Caco-2 (cell line): ENCODE data around the gene PGM2L1. TPM values are rescaled to one million over a fixed set of nuclear protein-coding genes. Genes with fewer than 3 reads are reported as not detected.

Source experiments
- BruUV-seq: library from RNA; stranded (reverse); fragments of 400-500 nt; replicated peaks from 2 replicates; lab custom pipeline; 2021; lab: Mats Ljungman, UMichigan
- CTCF ChIA-PET: fragments of 300-600 bp; sonication (Branson Sonifier 250); formaldehyde crosslinking; loops from one replicate; lab custom pipeline; 2022; ENCODE audit warnings: antibody characterized with exemption; lab: Charles Lee
- POLR2A ChIA-PET: fragments of 300-600 bp; sonication (Branson Sonifier 250); formaldehyde crosslinking; loops from one replicate; lab custom pipeline; 2022; ENCODE audit warnings: antibody characterized with exemption; lab: Charles Lee
- DNase-seq, 2 experiments: peaks; one replicate each; pipeline versions ENCODE4 v3.0.0 to v3.0.0-alpha.2; 2020 to 2022
- H3K27me3 ChIP-seq: replicated peaks from 2 replicates; pipeline ENCODE4 v1.6.0; 2011; ENCODE audit warnings: low read length; ENCODE audit not compliant: control insufficient read depth, insufficient read depth
- H3K36me3 ChIP-seq: 2 replicates; pipeline ENCODE4 v1.5.1; 2011; ENCODE audit warnings: low read length; ENCODE audit not compliant: control insufficient read depth, insufficient read depth
- H3K4me1 ChIP-seq: fragments of 250-450 bp; sonication (Bioruptor Pico); 2 replicates; pipeline ENCODE4 v1.5.1; 2020; ENCODE audit warnings: mild to moderate bottlenecking
- H3K4me3 ChIP-seq: 2 replicates; pipeline ENCODE4 v1.5.1; 2011; ENCODE audit warnings: low read depth, mild to moderate bottlenecking, control low read depth, low read length
- H3K9me3 ChIP-seq: fragments of 250-450 bp; sonication (Bioruptor Pico); 2 replicates; pipeline ENCODE4 v1.5.1; 2020; ENCODE audit warnings: mild to moderate bottlenecking, moderate library complexity
- H3K27ac Mint-ChIP-seq: one replicate; pipeline ENCODE4 v1.8.0; 2022; ENCODE audit warnings: mixed read lengths; ENCODE audit not compliant: unreplicated experiment
- H3K27me3 Mint-ChIP-seq: one replicate; pipeline ENCODE4 v1.8.0; 2022; ENCODE audit warnings: mixed read lengths; ENCODE audit not compliant: insufficient read depth, unreplicated experiment
- H3K36me3 Mint-ChIP-seq: one replicate; pipeline ENCODE4 v1.8.0; 2022; ENCODE audit warnings: mild to moderate bottlenecking, mixed read lengths; ENCODE audit not compliant: insufficient read depth, unreplicated experiment
- H3K4me1 Mint-ChIP-seq: one replicate; pipeline ENCODE4 v1.8.0; 2022; ENCODE audit warnings: low read depth, mixed read lengths; ENCODE audit not compliant: unreplicated experiment
- H3K4me3 Mint-ChIP-seq: one replicate; pipeline ENCODE4 v1.8.0; 2022; ENCODE audit warnings: mild to moderate bottlenecking, moderate library complexity, mixed read lengths; ENCODE audit not compliant: unreplicated experiment
- H3K9me3 Mint-ChIP-seq: one replicate; pipeline ENCODE4 v1.8.0; 2022; ENCODE audit warnings: mixed read lengths; ENCODE audit not compliant: unreplicated experiment
- CTCF ChIP-seq, 2 experiments: fragments of 200-600 bp in 1 of 2; IDR thresholded peaks; 1 replicate in 1 of 2; 2 replicates in 1 of 2; pipeline versions ENCODE4 v1.5.1 to v1.8.0; 2011 to 2022; ENCODE audit warnings: antibody characterized with exemption in 1 of 2, control low read depth in 1 of 2, inconsistent platforms in 1 of 2, low read depth in 1 of 2, low read length in 1 of 2, mild to moderate bottlenecking in 1 of 2, moderate library complexity in 1 of 2; ENCODE audit not compliant: insufficient read depth in 1 of 2, severe bottlenecking in 1 of 2, unreplicated experiment in 1 of 2
- intact Hi-C: fragments of 100-400 bp; cut with micrococcal nuclease; formaldehyde crosslinking; loops from one replicate; pipeline ENCODE4 v1.10.0; 2022; ENCODE audit not compliant: unreplicated experiment
- total RNA-seq: library from RNA; stranded (reverse); gene quantifications from 2 replicates; pipeline ENCODE4 v1.2.3, GENCODE V29; 2022

PGM2L1 gene
- total RNA-seq, 1 experiment from 2014 or later = 8.0 TPM

- Histone ChIP-seq H3K27me3 (no peaks in the 10 kb centered on the region), H3K9me3 (no peaks in the 10 kb centered on the region), H3K36me3 (no peaks in the 10 kb centered on the region), H3K4me3 (no peak overlapping the region), H3K4me1 (no peaks in the 10 kb centered on the region)
- no peaks in the 10 kb centered on the region for H3K4me1 Mint-ChIP-seq
- ChIA-PET POLR2A (no interaction called here), CTCF (no interaction called here)
- no peak overlapping the region for H3K27ac Mint-ChIP-seq
- H3K27me3 Mint-ChIP-seq = no peaks in the 10 kb centered on the region
- BruUV-seq = no TSS peak
- TF ChIP-seq CTCF (IDR thresholded peaks at IDR 0.05; ENCODE audit: insufficient read depth in 1 of 2, low read depth in 1 of 2, low read length in 1 of 2, severe bottlenecking in 1 of 2, unreplicated experiment in 1 of 2) = no peak
- H3K4me3 Mint-ChIP-seq = no peak overlapping the region
- DNase-seq = no peak
- no peaks in the 10 kb centered on the region for H3K36me3 Mint-ChIP-seq
- intact Hi-C loops = no loop called here
- no peaks in the 10 kb centered on the region for H3K9me3 Mint-ChIP-seq
Measured at GRCh38 chr11:74384641-74385040, 13.6 kb downstream of the PGM2L1 start.

GRCh38 chr11:74380746-74381439, 17.3 kb downstream of the PGM2L1 start:
- H3K27ac Mint-ChIP-seq = no peak overlapping the region
- intact Hi-C loops = no loop called here

GRCh38 chr11:74377689-74378088, 20.5 kb downstream of the PGM2L1 start:
- Mint-ChIP-seq H3K9me3 (no peaks in the 10 kb centered on the region), H3K4me1 (no peaks in the 10 kb centered on the region), H3K27ac (no peak overlapping the region), H3K27me3 (no peaks in the 10 kb centered on the region), H3K4me3 (no peak overlapping the region), H3K36me3 (no peaks in the 10 kb centered on the region)
- no peaks in the 10 kb centered on the region for H3K27me3 ChIP-seq
- H3K9me3 ChIP-seq = no peaks in the 10 kb centered on the region
- DNase-seq = no peak
- H3K4me3 ChIP-seq = no peak overlapping the region
- H3K4me1 ChIP-seq = no peaks in the 10 kb centered on the region
- ChIA-PET CTCF (no interaction called here), POLR2A (no interaction called here)
- no peak for TF ChIP-seq CTCF (IDR thresholded peaks at IDR 0.05; ENCODE audit: insufficient read depth in 1 of 2, low read depth in 1 of 2, low read length in 1 of 2, severe bottlenecking in 1 of 2, unreplicated experiment in 1 of 2)
- no TSS peak for BruUV-seq
- H3K36me3 ChIP-seq = no peaks in the 10 kb centered on the region
- intact Hi-C loops = no loop called here

More at GRCh38 chr11:74380746-74381439, 17.3 kb downstream of the PGM2L1 start:
- Histone ChIP-seq H3K36me3 (no peaks in the 10 kb centered on the region), H3K27me3 (no peaks in the 10 kb centered on the region), H3K9me3 (no peaks in the 10 kb centered on the region), H3K4me3 (no peak overlapping the region), H3K4me1 (no peaks in the 10 kb centered on the region)
- no peak for DNase-seq
- no peaks in the 10 kb centered on the region for H3K9me3 Mint-ChIP-seq
- BruUV-seq = no TSS peak
- POLR2A ChIA-PET = no interaction called here
- TF ChIP-seq CTCF (IDR thresholded peaks at IDR 0.05; ENCODE audit: insufficient read depth in 1 of 2, low read depth in 1 of 2, low read length in 1 of 2, severe bottlenecking in 1 of 2, unreplicated experiment in 1 of 2) = no peak
- CTCF ChIA-PET = interaction anchor here (0.7 to 1.3 kb wide), 2 partner anchors 8 to 69 kb away, joined by 3 to 4 read pairs; no protein-coding TSS in a partner anchor
- no peaks in the 10 kb centered on the region for H3K27me3 Mint-ChIP-seq
- no peaks in the 10 kb centered on the region for H3K36me3 Mint-ChIP-seq
- no peaks in the 10 kb centered on the region for H3K4me1 Mint-ChIP-seq
- H3K4me3 Mint-ChIP-seq = no peak overlapping the region
